ENCODE measurements around the gene TSPAN33.
"Not testable (repeated sequence)": the region's sequence is repeated elsewhere in the genome, so short reads cannot be mapped to it uniquely, and the experiment has no call there.

The TSPAN33 gene

DNA sequence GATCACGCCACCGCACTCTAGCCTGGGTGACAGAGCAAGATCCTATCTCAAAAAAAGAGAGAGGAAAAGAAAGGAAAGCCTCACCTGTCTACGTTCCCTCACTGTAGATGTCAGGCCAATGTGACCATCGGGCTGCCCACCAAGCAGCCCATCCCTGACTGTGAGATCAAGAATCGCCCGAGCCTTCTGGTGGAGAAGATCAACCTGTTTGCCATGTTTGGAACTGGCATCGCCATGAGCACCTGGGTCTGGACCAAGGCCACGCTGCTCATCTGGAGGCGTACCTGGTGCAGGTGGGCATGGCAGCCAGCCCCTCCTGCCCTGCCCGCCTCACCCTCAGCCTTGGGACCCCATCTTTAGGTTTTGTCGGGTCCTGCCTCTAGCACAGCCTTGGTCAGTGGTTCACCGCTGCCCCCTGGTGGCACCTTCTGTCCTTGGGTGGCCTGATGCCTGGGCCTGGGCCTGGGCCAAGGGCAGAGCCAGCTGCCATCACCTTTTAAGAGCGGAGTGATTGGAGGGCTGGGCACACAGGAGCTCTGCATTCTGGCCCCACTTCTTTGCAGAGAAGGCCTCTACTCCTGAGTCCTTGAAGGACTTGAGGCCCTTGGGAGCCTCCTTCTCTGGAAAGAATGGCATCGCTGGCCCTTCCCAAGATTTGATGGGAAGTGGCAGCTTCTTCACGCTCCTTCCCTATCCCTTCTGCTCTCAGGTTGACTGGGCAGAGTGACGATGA is 65.9 kb downstream of the TSPAN33 start:
- peak; percentile 85 for DNase-seq

DNA sequence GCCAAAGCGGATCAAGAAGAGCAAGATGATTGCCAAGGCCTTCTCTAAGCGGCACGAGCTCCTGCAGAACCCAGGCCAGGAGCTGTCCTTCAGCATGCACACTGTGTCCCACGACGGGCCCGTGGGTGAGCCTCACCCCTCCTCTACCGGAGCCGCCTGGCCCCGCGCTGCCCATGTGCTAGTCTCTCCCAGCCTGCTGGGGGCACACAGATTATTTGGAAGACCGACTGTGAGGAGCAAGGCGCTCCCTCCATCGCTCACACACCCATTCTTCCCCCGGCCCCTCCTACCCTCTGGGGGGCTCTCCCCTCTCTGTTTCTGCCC is 66.4 kb downstream of the TSPAN33 start:
- no peak for DNase-seq

DNA sequence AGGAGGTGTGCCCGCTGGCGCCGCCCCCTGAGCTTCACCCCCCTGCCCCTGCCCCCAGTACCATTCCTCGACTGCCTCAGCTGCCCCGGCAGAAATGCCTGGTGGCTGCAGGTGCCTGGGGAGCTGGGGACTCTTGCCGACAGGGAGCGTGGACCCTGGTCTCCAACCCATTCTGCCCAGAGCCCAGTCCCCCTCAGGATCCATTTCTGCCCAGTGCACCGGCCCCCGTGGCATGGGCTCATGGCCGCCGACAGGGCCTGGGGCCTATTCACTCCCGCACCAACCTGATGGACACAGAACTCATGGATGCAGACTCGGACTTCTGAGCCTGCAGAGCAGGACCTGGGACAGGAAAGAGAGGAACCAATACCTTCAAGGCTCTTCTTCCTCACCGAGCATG is 67.6 kb downstream of the TSPAN33 start:
- DNase-seq, result no peak

DNA sequence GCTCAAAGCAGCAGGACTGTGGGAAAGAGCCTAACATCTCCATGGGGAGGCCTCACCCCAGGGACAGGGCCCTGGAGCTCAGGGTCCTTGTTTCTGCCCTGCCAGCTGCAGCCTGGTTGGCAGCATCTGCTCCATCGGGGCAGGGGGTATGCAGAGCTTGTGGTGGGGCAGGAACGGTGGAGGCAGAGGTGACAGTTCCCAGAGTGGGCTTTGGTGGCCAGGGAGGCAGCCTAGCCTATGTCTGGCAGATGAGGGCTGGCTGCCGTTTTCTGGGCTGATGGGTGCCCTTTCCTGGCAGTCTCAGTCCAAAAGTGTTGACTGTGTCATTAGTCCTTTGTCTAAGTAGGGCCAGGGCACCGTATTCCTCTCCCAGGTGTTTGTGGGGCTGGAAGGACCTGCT is 68.1 kb downstream of the TSPAN33 start:
- no peak for DNase-seq

DNA sequence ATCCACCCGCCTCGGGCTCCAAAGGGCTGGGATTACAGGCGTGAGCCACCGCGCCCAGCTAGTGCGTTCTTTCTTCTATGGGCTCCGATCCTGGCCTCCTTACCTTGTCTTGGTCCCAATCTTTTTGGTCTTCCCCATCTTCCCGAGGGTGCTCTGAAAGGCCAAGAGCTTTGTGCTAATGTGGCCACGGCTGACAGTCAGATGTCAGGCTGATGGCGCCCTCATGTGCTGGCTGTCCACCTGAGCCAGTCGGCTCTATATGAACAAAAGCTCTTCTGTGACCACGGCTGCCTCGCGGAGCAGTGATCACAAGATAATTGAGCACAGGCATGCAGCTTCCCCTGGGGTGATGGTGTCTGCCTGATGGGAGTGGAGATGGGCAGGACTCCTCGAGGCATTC is 69.3 kb downstream of the TSPAN33 start:
- DNase-seq, result no peak

DNA sequence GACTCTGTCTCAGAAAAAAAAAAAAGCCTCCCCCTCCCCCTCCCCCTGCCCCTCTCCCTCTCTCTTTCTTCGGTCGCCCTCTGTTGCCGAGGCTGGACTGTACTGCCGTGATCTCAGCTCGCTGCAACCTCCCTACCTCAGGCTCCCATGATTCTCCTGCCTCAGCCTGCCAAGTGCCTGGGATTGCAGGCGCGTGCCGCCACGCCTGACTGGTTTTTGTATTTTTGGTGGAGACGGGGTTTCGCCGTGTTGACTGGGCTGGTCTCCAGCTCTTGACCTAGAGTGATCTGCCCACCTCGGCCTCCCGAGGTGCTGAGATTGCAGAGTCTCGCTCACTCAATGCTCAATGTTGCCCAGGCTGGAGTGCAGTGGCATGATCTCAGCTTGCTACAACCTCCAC is 71.2 kb downstream of the TSPAN33 start:
- DNase-seq, result not testable (repeated sequence)

DNA sequence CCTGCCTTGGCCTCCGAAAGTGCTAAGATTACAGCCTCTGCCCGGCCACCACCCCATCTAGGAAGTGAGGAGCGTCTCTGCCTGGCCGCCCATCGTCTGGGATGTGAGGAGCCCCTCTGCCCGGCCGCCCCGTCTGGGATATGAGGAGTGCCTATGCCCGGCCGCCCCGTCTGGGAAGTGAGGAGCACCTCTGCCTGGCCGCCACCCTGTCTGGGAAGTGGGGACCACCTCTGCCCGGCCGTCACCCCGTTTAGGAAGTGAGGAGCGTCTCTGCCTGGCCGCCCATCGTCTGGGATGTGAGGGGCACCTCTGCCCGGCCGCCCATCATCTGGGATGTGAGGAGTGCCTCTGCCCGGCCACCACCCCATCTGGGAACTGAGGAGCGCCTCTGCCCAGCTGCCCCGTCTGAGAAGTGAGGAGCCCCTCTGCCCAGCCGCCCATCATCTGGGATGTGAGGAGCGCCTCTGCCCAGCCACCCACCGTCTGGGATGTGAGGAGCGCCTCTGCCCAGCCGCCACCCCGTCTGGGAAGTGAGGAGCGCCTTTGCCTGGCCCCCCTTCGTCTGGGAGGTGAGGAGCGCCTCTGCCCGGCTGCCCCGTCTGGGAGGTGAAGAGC is 71.7 kb downstream of the TSPAN33 start:
- DNase-seq, result not testable (repeated sequence)

DNA sequence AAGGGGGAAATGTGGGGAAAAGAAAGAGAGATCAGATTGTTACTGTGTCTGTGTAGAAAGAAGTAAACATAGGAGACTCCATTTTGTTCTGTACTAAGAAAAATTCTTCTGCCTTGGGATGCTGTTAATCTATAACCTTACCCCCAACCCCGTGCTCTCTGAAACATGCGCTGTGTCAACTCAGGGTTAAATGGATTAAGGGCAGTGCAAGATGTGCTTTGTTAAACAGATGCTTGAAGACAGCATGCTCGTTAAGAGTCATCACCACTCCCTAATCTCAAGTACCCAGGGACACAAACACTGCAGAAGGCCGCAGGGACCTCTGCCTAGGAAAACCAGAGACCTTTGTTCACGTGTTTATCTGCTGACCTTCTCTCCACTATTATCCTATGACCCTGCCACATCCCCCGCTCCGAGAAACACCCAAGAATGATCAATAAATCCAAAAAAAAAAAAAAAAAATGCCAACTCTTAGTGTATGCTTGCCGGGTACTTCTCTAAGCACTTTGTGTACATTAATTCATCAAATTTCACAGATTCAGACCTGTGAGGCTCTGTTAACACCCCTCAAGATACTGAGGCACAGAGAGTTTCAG is 72.4 kb downstream of the TSPAN33 start:
- not testable (repeated sequence) for DNase-seq

DNA sequence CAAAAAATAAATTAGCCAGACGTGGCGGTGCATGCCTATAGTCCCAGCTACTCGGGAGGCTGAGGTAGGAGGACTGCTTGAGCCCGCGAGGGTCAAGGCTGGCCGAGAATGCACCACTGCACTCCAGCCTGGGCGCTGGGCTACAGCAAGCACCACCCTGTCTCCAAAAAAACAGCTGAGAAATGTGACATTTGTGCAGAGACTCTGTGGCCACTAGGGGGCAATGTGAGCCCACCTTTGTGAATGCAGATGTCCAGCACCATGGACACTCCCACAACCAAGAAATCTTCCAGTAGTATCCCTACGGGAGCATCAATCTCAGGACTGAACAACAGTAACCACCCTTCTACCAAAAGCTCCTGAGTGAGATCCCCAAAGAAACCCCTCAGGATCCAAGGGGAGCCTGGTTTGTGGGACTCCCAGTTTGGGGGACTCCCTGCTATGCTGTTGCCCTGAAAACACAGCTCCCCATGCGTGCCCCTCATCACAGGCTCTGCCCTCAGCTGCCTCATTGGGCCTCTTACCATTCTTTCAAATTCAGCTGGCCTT is 74.1 kb downstream of the TSPAN33 start:
- DNase-seq, result peak; percentile 91

DNA sequence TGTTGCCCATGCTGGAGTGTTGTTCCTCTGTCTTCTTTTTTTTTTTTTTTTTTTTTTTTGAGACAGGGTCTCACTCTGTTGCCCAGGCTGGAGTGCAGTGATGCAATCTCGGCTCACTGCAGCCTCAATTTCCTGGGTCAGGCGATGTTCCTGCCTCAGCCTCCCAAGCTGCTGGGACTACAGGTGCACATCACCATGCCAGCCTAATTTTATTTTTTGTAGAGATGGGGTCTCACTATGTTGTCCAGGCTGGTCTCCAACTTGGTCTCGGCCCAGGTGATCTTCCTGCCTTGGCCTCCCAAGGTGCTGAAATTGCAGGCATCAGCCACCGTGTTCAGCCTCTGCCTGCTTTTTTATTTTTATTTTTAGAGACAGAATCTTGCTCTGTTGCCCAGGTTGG is 74.7 kb downstream of the TSPAN33 start:
- DNase-seq, result not testable (repeated sequence)
